K562 (cell line): ENCODE data around the gene LBHD1. TPM values are rescaled to one million over a fixed set of nuclear protein-coding genes. Genes with fewer than 3 reads are reported as not detected.

Source experiments
- ATAC-seq: fragments of 200-7000 bp; cut with Tn5 transposase; 3 replicates; pipeline ENCODE4 v1.9.1; 2020; ENCODE audit warnings: moderate library complexity
- BruUV-seq: library from RNA; stranded (reverse); fragments of 400-500 nt; replicated peaks from 2 replicates; lab custom pipeline; 2021; lab: Mats Ljungman, UMichigan
- CTCF ChIA-PET: fragments of 300-600 bp; formaldehyde crosslinking; extraction: SDS; loops from one replicate; lab custom pipeline; 2021; ENCODE audit warnings: low intra/inter-chr PET ratio; lab: Yijun Ruan, JAX
- POLR2A ChIA-PET: fragments of 300-600, 350-650 bp; sonication (Branson Sonifier 250); formaldehyde crosslinking; extraction: SDS; loops from one replicate; lab custom pipeline; 2021; ENCODE audit warnings: antibody characterized with exemption, inconsistent platforms; lab: Yijun Ruan, JAX
- DNase-seq, 4 experiments: peaks; one replicate each; pipeline versions ENCODE4 v3.0.0 to v3.0.0-alpha.2; 2011 to 2018; ENCODE audit warnings: low spot score in 3 of 4, mixed read lengths in 3 of 4; ENCODE audit errors: extremely low read depth in 1 of 4
- FAIRE-seq: peaks from 2 replicates; lab custom pipeline; 2011; peaks lifted over from hg19 to GRCh38; lab: Jason Lieb, UNC
- H2AFZ ChIP-seq: 2 replicates; pipeline ENCODE4 v1.6.0; 2011; ENCODE audit warnings: low read depth, low read length, control low read depth, inconsistent platforms
- H3K27ac ChIP-seq: fragments of 200-600 bp; 3 replicates; pipeline ENCODE4 v1.8.0; 2011; ENCODE audit warnings: low read depth, mild to moderate bottlenecking, control low read depth, inconsistent platforms, low read length, moderate library complexity, mixed read lengths; ENCODE audit errors: extremely low read depth
- H3K27me3 ChIP-seq, 2 experiments: fragments of 300-600 bp in 1 of 2; 2 replicates in 1 of 2; 3 replicates in 1 of 2; pipeline versions ENCODE4 v1.6.0 to v1.8.0; 2011; ENCODE audit warnings: inconsistent platforms in 2 of 2, low read length in 2 of 2, mild to moderate bottlenecking in 1 of 2, mixed read lengths in 1 of 2, moderate library complexity in 1 of 2; ENCODE audit not compliant: control insufficient read depth in 2 of 2, insufficient read depth in 2 of 2
- H3K36me3 ChIP-seq: fragments of 300-600 bp; 3 replicates; pipeline ENCODE4 v1.8.0; 2011; ENCODE audit warnings: mild to moderate bottlenecking, low read length, inconsistent platforms; ENCODE audit not compliant: control insufficient read depth, insufficient read depth
- H3K4me1 ChIP-seq, 2 experiments: fragments of 200-600 bp in 1 of 2; replicated peaks in 1 of 2; 2 replicates in 1 of 2; 3 replicates in 1 of 2; pipeline versions ENCODE4 v1.5.1 to v1.8.0; 2011; ENCODE audit warnings: inconsistent platforms in 2 of 2, low read length in 2 of 2, mild to moderate bottlenecking in 1 of 2, mixed read lengths in 1 of 2, moderate library complexity in 1 of 2; ENCODE audit not compliant: control insufficient read depth in 2 of 2, insufficient read depth in 2 of 2
- H3K4me2 ChIP-seq: 2 replicates; pipeline ENCODE4 v1.6.1; 2011; ENCODE audit warnings: low read length, control low read depth, inconsistent platforms, mixed read lengths; ENCODE audit not compliant: insufficient read depth
- H3K4me3 ChIP-seq: fragments of 200-600 bp; sonication (generic), shearing (Covaris generic); 2 replicates; pipeline ENCODE4 v1.5.1; 2016; ENCODE audit warnings: control low read depth, inconsistent platforms
- H3K79me2 ChIP-seq: fragments of 200-600 bp; 3 replicates; pipeline ENCODE4 v1.8.0; 2011; ENCODE audit warnings: low read length, inconsistent platforms; ENCODE audit not compliant: control insufficient read depth, insufficient read depth
- H3K9ac ChIP-seq, 2 experiments: 2 replicates each; pipeline versions ENCODE4 v1.6.0 to v1.6.1; 2011; ENCODE audit warnings: low read depth in 2 of 2, low read length in 2 of 2, control low read depth in 1 of 2, inconsistent platforms in 1 of 2, mild to moderate bottlenecking in 1 of 2, mixed read lengths in 1 of 2; ENCODE audit not compliant: insufficient read depth in 1 of 2
- H3K9me1 ChIP-seq: one replicate; pipeline ENCODE4 v1.6.0; 2011; ENCODE audit warnings: inconsistent platforms, mild to moderate bottlenecking, low read length, moderate library complexity; ENCODE audit not compliant: control insufficient read depth, insufficient read depth
- H3K9me3 ChIP-seq: replicated peaks from 2 replicates; pipeline ENCODE4 v1.5.1; 2011; ENCODE audit warnings: low read depth, low read length, inconsistent platforms; ENCODE audit not compliant: control insufficient read depth, insufficient read depth
- H4K20me1 ChIP-seq: replicated peaks from 2 replicates; pipeline ENCODE4 v1.6.1; 2011; ENCODE audit warnings: low read length, inconsistent platforms, mixed read lengths; ENCODE audit not compliant: control insufficient read depth, insufficient read depth
- CTBP1 ChIP-seq: fragments of 450-650 bp; IDR thresholded peaks from 2 replicates; pipeline ENCODE4 v1.6.1; 2016; ENCODE audit warnings: borderline replicate concordance
- CXXC5 ChIP-seq: fragments of 250-450 bp; sonication (Bioruptor Pico); IDR thresholded peaks from 2 replicates; pipeline ENCODE4 v1.8.0; 2022; ENCODE audit warnings: inconsistent platforms, mild to moderate bottlenecking, moderate library complexity
- HDAC1 ChIP-seq, 2 experiments: fragments of 450-650 bp; IDR thresholded peaks; 2 replicates each; pipeline ENCODE4 v1.6.1; 2016 to 2017; ENCODE audit warnings: inconsistent platforms in 1 of 2, mild to moderate bottlenecking in 1 of 2, moderate library complexity in 1 of 2
- HDAC2 ChIP-seq: fragments of 450-650 bp; IDR thresholded peaks from 2 replicates; pipeline ENCODE4 v1.6.1; 2016; ENCODE audit warnings: mild to moderate bottlenecking
- HEY1 ChIP-seq: fragments of 250-450 bp; sonication (Bioruptor Pico); IDR thresholded peaks from 2 replicates; pipeline ENCODE4 v1.5.0; 2020; ENCODE audit warnings: mild to moderate bottlenecking, moderate library complexity, borderline replicate concordance
- LARP7 ChIP-seq: fragments of 450-650 bp; IDR thresholded peaks from 2 replicates; pipeline ENCODE4 v1.6.1; 2016
- PHTF2 ChIP-seq: fragments of 250-450 bp; sonication (Bioruptor Pico); IDR thresholded peaks from 2 replicates; pipeline ENCODE4 v1.5.0; 2021; ENCODE audit warnings: mild to moderate bottlenecking
- PPARD ChIP-seq: fragments of 250-450 bp; sonication (Bioruptor Pico); IDR thresholded peaks from 2 replicates; pipeline ENCODE4 v1.8.0; 2022; ENCODE audit warnings: inconsistent platforms, mild to moderate bottlenecking, moderate library complexity
- SETDB1 ChIP-seq: IDR thresholded peaks from one replicate; pipeline ENCODE4 v1.6.1; 2012; ENCODE audit warnings: low read length, control low read depth, inconsistent platforms
- TGIF2 ChIP-seq: sonication (generic); formaldehyde crosslinking; IDR thresholded peaks from 2 replicates; pipeline ENCODE4 v1.8.1; 2022; ENCODE audit warnings: mild to moderate bottlenecking, missing genetic modification reagents, moderate library complexity
- YBX1 ChIP-seq: fragments of 450-650 bp; IDR thresholded peaks from 2 replicates; pipeline ENCODE4 v1.7.1; 2016; ENCODE audit warnings: mild to moderate bottlenecking
- WGBS: fragments of 100-300 bp; shearing (Covaris generic); methylation state at CpG from one replicate; pipeline ENCODE4 v1.1.6; 2016; ENCODE audit warnings: low coverage, mixed read lengths; ENCODE audit not compliant: insufficient coverage; ENCODE audit errors: missing lambda C conversion rate; 5-methylcytosine and 5-hydroxymethylcytosine counted together
- in situ Hi-C: fragments of 300-500 bp; cut with MboI; formaldehyde crosslinking; loops from 4 replicates; pipeline ENCODE4 v1.15.0; 2018; ENCODE audit warnings: inconsistent platforms, mixed read lengths
- intact Hi-C: fragments of 100-400 bp; cut with micrococcal nuclease; formaldehyde crosslinking; loops from 2 replicates; pipeline ENCODE4 v1.14.2; 2022
- polyA plus RNA-seq, 8 experiments: library from polyadenylated mRNA; depleted of rRNA in 4 of 8; stranded (reverse) in 5 of 8; unstranded in 3 of 8; fragments of >200 nt; fragmentation: Nextera tagmentation in 2 of 8; fragmentation: Illumina TruSeq in 1 of 8; extraction: Ambion mirVana in 2 of 8; extraction: Trizol in 1 of 8; gene quantifications; 2 replicates each; pipeline versions ENCODE4 v1.2.1 to v1.2.3, GENCODE V29; 2011 to 2014; ENCODE audit warnings: inconsistent platforms in 1 of 8, missing spikeins in 1 of 8
- total RNA-seq, 7 experiments: library from RNA; depleted of rRNA in 6 of 7; stranded (reverse); fragments of >200 nt in 6 of 7; fragmentation: Illumina TruSeq in 2 of 7; extraction: Trizol in 2 of 7; gene quantifications; 2 replicates each; pipeline versions ENCODE4 v1.2.1 to v1.2.3, GENCODE V29; 2011 to 2021; ENCODE audit warnings: low replicate concordance in 1 of 7
- TF ChIP-seq, protein P1 (sequence below): fragments of 200-800 bp; sonication (Bioruptor generic); IDR thresholded peaks from 2 replicates; pipeline ENCODE4 v1.6.1; 2017; ENCODE audit warnings: missing genetic modification characterization, missing compliant biosample characterization
- TF ChIP-seq, protein P2 (sequence below), 2 experiments: fragments of 450-650 bp; formaldehyde crosslinking in 1 of 2; IDR thresholded peaks; 2 replicates each; pipeline versions ENCODE4 v1.4.0 to v1.6.1; 2014 to 2020; ENCODE audit warnings: mild to moderate bottlenecking in 2 of 2, borderline replicate concordance in 1 of 2, low read depth in 1 of 2

LBHD1 gene
- total and polyA plus RNA-seq, 9 of the 15 experiments (the other 6 are each of a cell fraction or from before 2014, with no cell fraction given) = 2.6 to 28.0 (median 12.5) TPM

DNA sequence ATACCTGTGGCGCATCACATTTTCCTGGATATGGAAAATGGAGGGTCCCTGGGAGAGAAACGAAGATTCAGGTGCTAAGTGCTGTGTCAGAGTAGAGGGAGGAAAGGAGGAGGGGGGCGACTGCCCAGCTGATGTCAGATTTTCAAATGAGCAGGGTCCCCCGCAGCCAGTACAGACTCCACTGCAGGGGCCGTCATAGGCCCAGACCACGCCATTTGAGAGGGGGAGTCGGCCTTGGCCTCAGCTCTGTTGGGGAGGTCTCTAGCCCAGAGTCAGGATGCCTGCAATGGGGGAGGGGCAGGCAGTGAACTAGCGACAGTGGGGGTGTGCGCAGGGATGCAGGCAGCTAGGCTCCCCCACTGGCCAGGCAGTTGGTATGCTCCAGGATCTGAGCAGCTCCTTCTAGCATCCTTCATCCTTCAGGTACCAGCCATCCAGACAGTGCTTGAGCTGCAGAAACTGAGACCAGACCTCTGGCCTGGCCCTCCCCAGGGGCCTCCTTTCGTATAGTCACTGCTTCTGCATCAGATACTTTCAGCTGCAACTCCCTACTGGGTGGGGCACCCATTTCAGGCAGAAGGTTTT lies 35.3 kb upstream of the LBHD1 start, which contains the start of the genes BSCL2 and GNG3:
Gene BSCL2, minus strand, starts transcription at position 148 of the 585 bp plus-strand sequence. CDS start 229 bp downstream, outside the sequence.
Gene GNG3, plus strand, starts transcription at position 400 of the 585 bp plus-strand sequence. CDS start 620 bp downstream, outside the sequence.
- POLR2A ChIA-PET = interaction anchor here (0.9 to 4.1 kb wide), 14 partner anchors 10 to 148 kb away, joined by 3 to 31 read pairs (median 6); partner anchors contain the start of genes C11orf98, CSKMT, HNRNPUL2 and TTC9C
- TF ChIP-seq TGIF2 = no peak
- no peak for TF ChIP-seq PPARD (CRISPR knock-in tag)
- TF ChIP-seq, protein P1, sequence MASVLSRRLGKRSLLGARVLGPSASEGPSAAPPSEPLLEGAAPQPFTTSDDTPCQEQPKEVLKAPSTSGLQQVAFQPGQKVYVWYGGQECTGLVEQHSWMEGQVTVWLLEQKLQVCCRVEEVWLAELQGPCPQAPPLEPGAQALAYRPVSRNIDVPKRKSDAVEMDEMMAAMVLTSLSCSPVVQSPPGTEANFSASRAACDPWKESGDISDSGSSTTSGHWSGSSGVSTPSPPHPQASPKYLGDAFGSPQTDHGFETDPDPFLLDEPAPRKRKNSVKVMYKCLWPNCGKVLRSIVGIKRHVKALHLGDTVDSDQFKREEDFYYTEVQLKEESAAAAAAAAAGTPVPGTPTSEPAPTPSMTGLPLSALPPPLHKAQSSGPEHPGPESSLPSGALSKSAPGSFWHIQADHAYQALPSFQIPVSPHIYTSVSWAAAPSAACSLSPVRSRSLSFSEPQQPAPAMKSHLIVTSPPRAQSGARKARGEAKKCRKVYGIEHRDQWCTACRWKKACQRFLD (CRISPR knock-in tag) = no peak
- TF ChIP-seq CXXC5 (CRISPR knock-in tag) = no peak
- TF ChIP-seq LARP7 = no peak
- TF ChIP-seq CTBP1 = peak; percentile 55; the same call in 1 of the 2 replicates
- no peak for TF ChIP-seq YBX1
- no peak for TF ChIP-seq HEY1 (CRISPR knock-in tag)
- TF ChIP-seq, protein P2, sequence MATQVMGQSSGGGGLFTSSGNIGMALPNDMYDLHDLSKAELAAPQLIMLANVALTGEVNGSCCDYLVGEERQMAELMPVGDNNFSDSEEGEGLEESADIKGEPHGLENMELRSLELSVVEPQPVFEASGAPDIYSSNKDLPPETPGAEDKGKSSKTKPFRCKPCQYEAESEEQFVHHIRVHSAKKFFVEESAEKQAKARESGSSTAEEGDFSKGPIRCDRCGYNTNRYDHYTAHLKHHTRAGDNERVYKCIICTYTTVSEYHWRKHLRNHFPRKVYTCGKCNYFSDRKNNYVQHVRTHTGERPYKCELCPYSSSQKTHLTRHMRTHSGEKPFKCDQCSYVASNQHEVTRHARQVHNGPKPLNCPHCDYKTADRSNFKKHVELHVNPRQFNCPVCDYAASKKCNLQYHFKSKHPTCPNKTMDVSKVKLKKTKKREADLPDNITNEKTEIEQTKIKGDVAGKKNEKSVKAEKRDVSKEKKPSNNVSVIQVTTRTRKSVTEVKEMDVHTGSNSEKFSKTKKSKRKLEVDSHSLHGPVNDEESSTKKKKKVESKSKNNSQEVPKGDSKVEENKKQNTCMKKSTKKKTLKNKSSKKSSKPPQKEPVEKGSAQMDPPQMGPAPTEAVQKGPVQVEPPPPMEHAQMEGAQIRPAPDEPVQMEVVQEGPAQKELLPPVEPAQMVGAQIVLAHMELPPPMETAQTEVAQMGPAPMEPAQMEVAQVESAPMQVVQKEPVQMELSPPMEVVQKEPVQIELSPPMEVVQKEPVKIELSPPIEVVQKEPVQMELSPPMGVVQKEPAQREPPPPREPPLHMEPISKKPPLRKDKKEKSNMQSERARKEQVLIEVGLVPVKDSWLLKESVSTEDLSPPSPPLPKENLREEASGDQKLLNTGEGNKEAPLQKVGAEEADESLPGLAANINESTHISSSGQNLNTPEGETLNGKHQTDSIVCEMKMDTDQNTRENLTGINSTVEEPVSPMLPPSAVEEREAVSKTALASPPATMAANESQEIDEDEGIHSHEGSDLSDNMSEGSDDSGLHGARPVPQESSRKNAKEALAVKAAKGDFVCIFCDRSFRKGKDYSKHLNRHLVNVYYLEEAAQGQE (IDR thresholded peaks at IDR 0.05; ENCODE audit: borderline replicate concordance) = no peak
- TF ChIP-seq, protein P2 (CRISPR knock-in tag; IDR thresholded peaks at IDR 0.05; ENCODE audit: low read depth) = no peak
- TF ChIP-seq HDAC1 (IDR thresholded peaks at IDR 0.05) = no peak; a peak in 1 of 4 replicates
- TF ChIP-seq PHTF2 (CRISPR knock-in tag) = no peak
- TF ChIP-seq SETDB1 = no peak
- TF ChIP-seq HDAC2 = no peak

More for the DNA sequence above, 35.3 kb upstream of the LBHD1 start, which contains the start of the genes BSCL2 and GNG3:
- FAIRE-seq (peak; percentile 78), ATAC-seq (peak; percentile 53), DNase-seq (peak; percentile 67 to 77 (median 70))
- 50% methylated on average over 10 of the region's 10 CpGs for WGBS
- Histone ChIP-seq H2AFZ (peak within 1 kb of the TSS; percentile 23), H3K9me1 (peaks cover 2% of the 10 kb centered on the region), H3K9me3 (no peaks in the 10 kb centered on the region), H3K4me3 (peak within 1 kb of the TSS; percentile 72), H3K4me1 (peaks cover 29 to 42% of the 10 kb centered on the region in 2 experiments), H3K79me2 (peaks cover 14% of the 10 kb centered on the region), H3K27ac (peak within 1 kb of the TSS; percentile 57), H3K9ac (peak within 1 kb of the TSS; percentile 7 to 89; a peak in 2 of 4 replicates), H3K27me3 (no peaks in the 10 kb centered on the region), H4K20me1 (peaks cover 3% of the 10 kb centered on the region; the same call in 1 of the 2 replicates), H3K4me2 (peak within 1 kb of the TSS; percentile 78), H3K36me3 (peaks cover 68% of the 10 kb centered on the region)
- in situ Hi-C loops = no loop called here
- CTCF ChIA-PET = no interaction called here
- intact Hi-C loops = loop anchor here (2.0 to 5.0 kb wide), 2 partner anchors 19 to 310 kb away; partner anchors contain the start of gene HNRNPUL2
- no TSS peak for BruUV-seq
